ENCODE data around the gene HYAL3. TPM values are rescaled to one million over a fixed set of nuclear protein-coding genes. Genes with fewer than 3 reads are reported as not detected.
A peak's percentile ranks its signal among the peaks of the same experiment; 100 is the strongest.

Gene HYAL3, protein sequence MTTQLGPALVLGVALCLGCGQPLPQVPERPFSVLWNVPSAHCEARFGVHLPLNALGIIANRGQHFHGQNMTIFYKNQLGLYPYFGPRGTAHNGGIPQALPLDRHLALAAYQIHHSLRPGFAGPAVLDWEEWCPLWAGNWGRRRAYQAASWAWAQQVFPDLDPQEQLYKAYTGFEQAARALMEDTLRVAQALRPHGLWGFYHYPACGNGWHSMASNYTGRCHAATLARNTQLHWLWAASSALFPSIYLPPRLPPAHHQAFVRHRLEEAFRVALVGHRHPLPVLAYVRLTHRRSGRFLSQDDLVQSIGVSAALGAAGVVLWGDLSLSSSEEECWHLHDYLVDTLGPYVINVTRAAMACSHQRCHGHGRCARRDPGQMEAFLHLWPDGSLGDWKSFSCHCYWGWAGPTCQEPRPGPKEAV
- 1.6 and 3.1 TPM in 2 replicates for total RNA-seq (2014; rRNA removed; shearing (Covaris generic))

- Histone ChIP-seq H3K36me3 (no peaks in the 10 kb centered on the region), H3K27ac (peak within 1 kb of the TSS; percentile 71), H3K27me3 (replicated peaks) (no peaks in the 10 kb centered on the region), H3K4me3 (peak within 1 kb of the TSS; percentile 50), H3K9me3 (replicated peaks) (no peaks in the 10 kb centered on the region), H3K4me1 (replicated peaks) (peaks cover 16% of the 10 kb centered on the region)
- peak; percentile 92 to 99 for DNase-seq (ENCODE audit: low read depth in 1 of 2, low spot score in 2 of 2)
Observed at GRCh38 chr3:50298836-50299637, at the start of gene HYAL3, which contains the start of gene NAA80. Gene HYAL3 (minus strand): TSS chr3:50299405. CDS start chr3:50295602, 3,803 bp downstream. Gene NAA80 (minus strand): TSS chr3:50299405. CDS start chr3:50297463, 1,942 bp downstream.

DNA sequence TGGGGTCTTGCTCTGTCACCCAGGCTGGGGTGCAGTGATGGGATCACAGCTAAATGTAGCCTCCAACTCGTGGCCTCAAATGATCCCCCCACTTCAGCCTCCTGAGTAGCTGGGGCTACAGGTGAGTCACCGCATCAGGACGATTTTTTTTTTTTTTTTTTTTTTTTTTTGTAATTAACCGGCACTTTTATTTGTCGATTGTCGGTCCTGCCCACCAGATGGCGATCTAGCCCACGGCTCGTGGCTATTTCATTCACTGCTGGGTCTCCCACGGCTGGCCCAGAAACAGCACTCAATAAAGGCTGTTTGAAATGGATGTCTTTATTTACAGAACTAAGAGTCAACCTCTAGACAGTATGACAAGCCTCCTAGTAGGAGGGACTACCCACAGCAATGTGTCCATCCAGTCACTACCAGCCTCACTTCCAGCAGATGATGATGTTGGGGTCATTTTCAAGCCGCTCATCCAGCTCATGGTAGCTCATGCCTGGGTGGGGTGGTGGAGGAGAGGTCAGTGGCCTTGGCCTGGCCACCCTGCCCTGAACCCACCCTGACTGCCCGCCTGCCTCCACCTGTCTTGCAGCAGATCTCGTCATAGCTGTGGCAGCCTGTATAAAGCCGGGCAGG, 48.1 kb upstream of the HYAL3 start:
- Histone ChIP-seq H3K36me3 (peaks cover 17% of the 10 kb centered on the region), H3K4me3 (no peak overlapping the region), H3K4me1 (replicated peaks) (peaks cover 27% of the 10 kb centered on the region), H3K27me3 (replicated peaks) (no peaks in the 10 kb centered on the region), H3K27ac (no peak overlapping the region), H3K9me3 (replicated peaks) (no peaks in the 10 kb centered on the region)
- peak; percentile 60 to 67 for DNase-seq (ENCODE audit: low read depth in 1 of 2, low spot score in 2 of 2)

GRCh38 chr3:50345586-50346234, 46.5 kb upstream of the HYAL3 start, which contains the start of gene ZMYND10:
Gene ZMYND10 (minus strand): TSS chr3:50345732. CDS start chr3:50345579, 153 bp downstream.
- H3K4me1 ChIP-seq (replicated peaks): peaks cover 18% of the 10 kb centered on the region
- no peaks in the 10 kb centered on the region for H3K27me3 ChIP-seq (replicated peaks)
- DNase-seq (ENCODE audit: low read depth in 1 of 2, low spot score in 2 of 2): peak; percentile 34 to 68
- H3K36me3 ChIP-seq: peaks cover 6% of the 10 kb centered on the region; the same call in 1 of the 2 replicates
- H3K27ac ChIP-seq: no peak within 1 kb of the TSS
- peak within 1 kb of the TSS; percentile 26 for H3K4me3 ChIP-seq
- no peaks in the 10 kb centered on the region for H3K9me3 ChIP-seq (replicated peaks)

GRCh38 chr3:50345008-50345407, 45.8 kb upstream of the HYAL3 start:
- DNase-seq (ENCODE audit: low read depth in 1 of 2, low spot score in 2 of 2): no peak
- H3K27ac ChIP-seq: no peak overlapping the region
- H3K36me3 ChIP-seq: 0 out of 2 replicates have a peak, but pooled peaks cover 6% of the 10 kb centered on the region
- no peaks in the 10 kb centered on the region for H3K27me3 ChIP-seq (replicated peaks)
- H3K4me1 ChIP-seq (replicated peaks): peaks cover 13% of the 10 kb centered on the region
- no peaks in the 10 kb centered on the region for H3K9me3 ChIP-seq (replicated peaks)
- H3K4me3 ChIP-seq: no peak overlapping the region

DNA sequence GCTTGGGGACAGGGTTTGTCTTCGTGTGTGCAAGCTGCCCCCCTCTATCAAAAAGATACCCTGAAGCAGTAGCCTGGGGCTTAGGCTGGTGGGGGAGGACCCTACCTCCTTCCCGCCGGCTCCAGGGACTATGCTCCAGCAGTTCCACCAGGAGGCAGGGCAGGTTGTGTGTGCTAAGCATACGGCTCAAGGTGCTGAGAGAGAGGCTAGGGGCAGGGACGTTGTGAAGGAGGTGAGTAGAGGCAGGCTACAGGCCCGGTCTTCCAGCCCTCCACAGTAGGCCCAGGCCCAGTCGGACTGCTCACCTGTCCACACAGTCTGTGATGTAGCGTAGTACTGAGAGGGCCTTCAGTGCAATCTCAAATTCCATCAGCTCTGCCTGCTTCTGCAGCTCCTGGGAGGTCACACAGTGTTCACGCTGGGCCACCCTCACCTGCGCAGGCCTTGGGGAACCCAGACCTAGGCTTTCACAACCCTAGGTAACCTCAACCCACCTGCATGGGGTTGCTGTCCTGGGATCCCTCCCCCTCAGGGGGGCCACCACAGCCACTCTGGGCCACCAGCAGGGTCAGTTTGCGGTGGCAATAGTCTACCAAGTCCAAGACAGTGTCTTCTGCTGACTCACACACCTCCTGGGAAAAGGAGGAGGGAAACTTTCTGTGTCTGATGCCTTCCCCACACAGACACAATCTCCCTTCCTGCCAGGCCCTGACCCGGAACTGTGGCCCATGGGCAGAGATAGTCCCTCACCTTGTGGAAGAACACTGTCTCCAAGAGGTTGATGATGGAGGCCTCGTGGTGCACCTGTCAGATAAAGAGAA, 43.8 kb upstream of the HYAL3 start:
- H3K27ac ChIP-seq: no peak overlapping the region
- H3K27me3 ChIP-seq (replicated peaks): no peaks in the 10 kb centered on the region
- 0 out of 2 replicates have a peak, but pooled peaks cover 5% of the 10 kb centered on the region for H3K36me3 ChIP-seq
- no peaks in the 10 kb centered on the region for H3K9me3 ChIP-seq (replicated peaks)
- H3K4me3 ChIP-seq: no peak overlapping the region
- H3K4me1 ChIP-seq (replicated peaks): peaks cover 12% of the 10 kb centered on the region
- no peak for DNase-seq (ENCODE audit: low read depth in 1 of 2, low spot score in 2 of 2)

DNA sequence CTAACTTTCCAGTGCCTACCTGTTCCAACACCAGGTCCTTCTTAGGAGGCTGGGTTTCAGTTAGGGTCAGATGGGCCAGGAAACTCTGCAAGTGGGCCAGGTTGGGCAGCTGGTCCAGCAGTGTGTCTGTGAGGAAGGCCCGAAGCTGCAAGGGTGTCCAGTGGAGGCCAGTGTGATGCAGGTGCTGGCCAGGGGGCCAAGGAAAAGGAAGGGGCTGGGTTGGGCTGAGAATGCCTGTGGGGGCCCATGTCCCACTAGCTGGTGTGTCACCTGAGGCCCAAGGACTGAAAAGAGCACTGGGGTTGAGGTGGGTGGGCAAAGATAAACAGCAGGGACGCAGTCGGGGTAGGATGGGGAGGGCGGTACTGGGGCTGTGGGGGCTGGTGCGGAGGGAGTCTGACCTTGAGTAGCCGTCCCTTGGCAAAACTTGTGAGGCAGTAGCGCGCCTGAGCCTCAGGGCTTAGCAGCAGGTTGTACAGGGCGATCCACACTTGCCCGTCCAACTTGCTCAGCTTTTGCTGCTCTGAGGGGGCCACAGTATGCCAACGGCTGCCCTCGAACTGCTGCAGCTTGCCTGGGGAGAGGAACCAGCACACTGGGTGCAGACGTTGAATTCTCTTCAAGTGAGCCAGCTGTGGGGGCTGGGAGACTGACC, 42.9 kb upstream of the HYAL3 start:
- H3K4me3 ChIP-seq: no peak overlapping the region
- H3K27ac ChIP-seq: no peak overlapping the region
- H3K9me3 ChIP-seq (replicated peaks): no peaks in the 10 kb centered on the region
- peaks cover under 1% of the 10 kb centered on the region for H3K36me3 ChIP-seq
- DNase-seq (ENCODE audit: low read depth in 1 of 2, low spot score in 2 of 2): no peak
- H3K27me3 ChIP-seq (replicated peaks): no peaks in the 10 kb centered on the region
- H3K4me1 ChIP-seq (replicated peaks): peaks cover 17% of the 10 kb centered on the region

DNA sequence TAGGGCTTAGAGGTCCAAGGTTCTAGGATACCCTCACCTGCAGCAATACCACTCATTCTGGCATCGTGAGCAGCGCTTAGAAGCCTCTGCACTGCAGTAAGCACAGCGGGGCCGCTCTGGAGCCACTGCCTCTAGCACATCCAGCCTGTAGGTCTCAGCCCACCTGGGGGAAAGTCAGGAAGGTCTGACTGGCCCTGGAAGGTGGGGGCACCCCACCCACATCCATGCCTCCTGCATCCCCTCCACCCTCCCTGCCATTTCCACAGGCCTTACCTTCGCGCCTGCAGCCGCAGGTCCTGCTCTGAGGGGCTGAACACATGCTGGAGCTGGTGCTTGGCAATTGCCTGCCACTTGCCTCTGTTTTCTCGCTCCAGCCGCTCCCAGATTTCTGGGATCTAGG, 42.3 kb upstream of the HYAL3 start:
- peaks cover 17% of the 10 kb centered on the region for H3K4me1 ChIP-seq (replicated peaks)
- no peak overlapping the region for H3K27ac ChIP-seq
- H3K27me3 ChIP-seq (replicated peaks): no peaks in the 10 kb centered on the region
- H3K36me3 ChIP-seq: peaks cover 6% of the 10 kb centered on the region
- H3K9me3 ChIP-seq (replicated peaks): no peaks in the 10 kb centered on the region
- no peak overlapping the region for H3K4me3 ChIP-seq
- DNase-seq (ENCODE audit: low read depth in 1 of 2, low spot score in 2 of 2): no peak

DNA sequence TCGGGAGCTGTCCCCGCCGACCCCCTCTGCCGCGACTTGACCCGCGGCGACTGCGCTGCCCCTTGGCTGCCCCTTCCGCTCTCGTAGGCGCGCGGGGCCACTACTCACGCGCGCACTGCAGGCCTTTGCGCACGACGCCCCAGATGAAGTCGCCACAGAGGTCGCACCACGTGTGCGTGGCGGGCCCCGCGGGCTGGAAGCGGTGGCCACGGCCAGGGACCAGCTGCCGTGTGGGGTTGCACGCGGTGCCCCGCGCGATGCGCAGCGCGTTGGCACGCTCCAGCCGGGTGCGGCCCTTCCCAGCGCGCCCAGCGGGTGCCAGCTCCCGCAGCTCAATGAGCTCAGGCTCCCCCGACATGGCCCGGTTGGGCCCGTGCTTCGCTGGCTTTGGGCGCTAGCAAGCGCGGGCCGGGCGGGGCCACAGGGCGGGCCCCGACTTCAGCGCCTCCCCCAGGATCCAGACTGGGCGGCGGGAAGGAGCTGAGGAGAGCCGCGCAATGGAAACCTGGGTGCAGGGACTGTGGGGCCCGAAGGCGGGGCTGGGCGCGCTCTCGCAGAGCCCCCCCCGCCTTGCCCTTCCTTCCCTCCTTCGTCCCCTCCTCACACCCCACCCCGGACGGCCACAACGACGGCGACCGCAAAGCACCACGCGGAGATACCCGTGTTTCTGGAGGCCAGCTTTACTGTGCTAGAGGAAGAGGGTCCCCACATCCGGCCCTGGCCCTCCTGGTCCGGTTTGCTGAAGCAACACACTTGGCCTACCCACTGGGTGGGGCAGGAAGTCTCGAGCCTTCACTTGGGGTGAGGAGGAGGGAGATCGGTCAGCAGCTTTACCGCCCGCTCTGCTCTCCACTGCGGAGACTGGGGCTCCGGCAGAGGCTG, 41.5 kb upstream of the HYAL3 start, which contains the start of gene RASSF1:
Gene RASSF1, minus strand, starts transcription at position 389 of the 882 bp plus-strand sequence. Its CDS starts 31 bp downstream, at position 358.
- Histone ChIP-seq H3K4me3 (no peak within 1 kb of the TSS), H3K36me3 (peaks cover 15% of the 10 kb centered on the region), H3K9me3 (replicated peaks) (no peaks in the 10 kb centered on the region), H3K27ac (no peak within 1 kb of the TSS), H3K27me3 (replicated peaks) (no peaks in the 10 kb centered on the region), H3K4me1 (replicated peaks) (peaks cover 19% of the 10 kb centered on the region)
- DNase-seq (ENCODE audit: low read depth in 1 of 2, low spot score in 2 of 2): no peak

DNA sequence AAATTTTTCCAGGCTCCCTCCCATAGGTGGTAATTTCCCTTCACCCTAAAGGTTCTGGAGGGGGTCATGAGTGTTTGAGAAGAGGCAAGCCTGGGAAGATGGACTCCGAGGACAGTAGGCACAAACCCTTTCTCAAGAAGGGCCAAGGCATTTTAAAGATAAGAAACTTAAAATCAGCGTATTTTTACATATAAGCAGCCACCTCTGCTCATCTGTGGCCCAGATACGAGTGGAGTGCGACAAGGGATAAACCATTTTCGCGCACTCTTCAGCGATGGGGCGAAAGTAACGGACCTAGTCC, 40.9 kb upstream of the HYAL3 start:
- Histone ChIP-seq H3K27me3 (replicated peaks) (no peaks in the 10 kb centered on the region), H3K36me3 (peaks cover 19% of the 10 kb centered on the region), H3K27ac (no peak overlapping the region), H3K9me3 (replicated peaks) (no peaks in the 10 kb centered on the region), H3K4me3 (no peak overlapping the region), H3K4me1 (replicated peaks) (peaks cover 19% of the 10 kb centered on the region)
- DNase-seq (ENCODE audit: low read depth in 1 of 2, low spot score in 2 of 2): no peak

GRCh38 chr3:50339485-50340146, 40.4 kb upstream of the HYAL3 start:
- Histone ChIP-seq H3K4me1 (replicated peaks) (peaks cover 20% of the 10 kb centered on the region), H3K4me3 (no peak overlapping the region), H3K36me3 (peaks cover 20% of the 10 kb centered on the region), H3K9me3 (replicated peaks) (no peaks in the 10 kb centered on the region), H3K27ac (no peak overlapping the region), H3K27me3 (replicated peaks) (no peaks in the 10 kb centered on the region)
- no peak for DNase-seq (ENCODE audit: low read depth in 1 of 2, low spot score in 2 of 2)

- Histone ChIP-seq H3K9me3 (replicated peaks) (no peaks in the 10 kb centered on the region), H3K4me1 (replicated peaks) (peaks cover 20% of the 10 kb centered on the region), H3K27me3 (replicated peaks) (no peaks in the 10 kb centered on the region), H3K27ac (no peak overlapping the region), H3K4me3 (no peak overlapping the region), H3K36me3 (peaks cover 26% of the 10 kb centered on the region)
- DNase-seq (ENCODE audit: low read depth in 1 of 2, low spot score in 2 of 2): no peak
Observed at GRCh38 chr3:50338965-50339364, 39.8 kb upstream of the HYAL3 start.
